ENCODE measurements around the gene KRTAP10-7. TPM values are rescaled to one million over a fixed set of nuclear protein-coding genes. Genes with fewer than 3 reads are reported as not detected.
"Not testable (repeated sequence)": the region's sequence is repeated elsewhere in the genome, so short reads cannot be mapped to it uniquely, and the experiment has no call there.

KRTAP10-7 gene
- polyA plus RNA-seq, 2 donors, result not detected

DNA sequence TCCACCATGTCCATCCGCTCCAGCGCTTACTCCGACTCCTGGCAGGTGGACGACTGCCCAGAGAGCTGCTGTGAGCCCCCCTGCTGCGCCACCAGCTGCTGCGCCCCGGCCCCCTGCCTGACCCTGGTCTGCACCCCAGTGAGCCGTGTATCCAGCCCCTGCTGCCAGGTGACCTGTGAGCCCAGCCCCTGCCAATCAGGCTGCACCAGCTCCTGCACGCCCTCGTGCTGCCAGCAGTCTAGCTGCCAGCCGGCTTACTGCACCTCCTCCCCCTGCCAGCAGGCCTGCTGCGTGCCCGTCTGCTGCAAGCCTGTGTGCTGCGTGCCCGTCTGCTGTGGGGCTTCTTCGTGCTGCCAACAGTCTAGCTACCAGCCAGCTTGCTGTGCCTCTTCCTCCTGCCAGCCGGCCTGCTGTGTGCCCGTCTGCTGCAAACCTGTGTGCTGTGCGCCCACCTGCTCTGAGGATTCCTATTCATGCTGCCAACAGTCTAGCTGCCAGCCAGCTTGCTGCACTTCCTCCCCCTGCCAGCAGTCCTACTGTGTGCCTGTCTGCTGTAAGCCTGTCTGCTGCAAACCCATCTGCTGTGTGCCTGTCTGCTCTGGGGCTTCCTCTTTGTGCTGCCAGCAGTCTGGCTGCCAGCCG is 26.9 kb downstream of the KRTAP10-7 start:
- not testable (repeated sequence) for H3K27ac ChIP-seq (ENCODE audit: low read depth in 2 of 2, low read length in 1 of 2); H3K9me3 ChIP-seq (ENCODE audit: control insufficient read depth in 2 of 2, insufficient read depth in 1 of 2, low read depth in 1 of 2, low read length in 1 of 2); H3K27me3 ChIP-seq (ENCODE audit: control insufficient read depth in 1 of 2, insufficient read depth in 2 of 2, low read length in 2 of 2); H3K4me1 ChIP-seq (ENCODE audit: control insufficient read depth in 2 of 2, insufficient read depth in 2 of 2, low read length in 1 of 2); H3K36me3 ChIP-seq (ENCODE audit: control insufficient read depth in 2 of 2, insufficient read depth in 2 of 2, low read length in 1 of 2); H3K4me3 ChIP-seq (ENCODE audit: low read depth in 1 of 2, low read length in 2 of 2)
- 68 to 86% methylated on average over 13 to 20 of the region's 20 CpGs for WGBS, 2 donors

GRCh38 chr21:44627831-44628233 is 27.4 kb downstream of the KRTAP10-7 start:
- H3K9me3 ChIP-seq (ENCODE audit: control insufficient read depth in 2 of 2, insufficient read depth in 1 of 2, low read depth in 1 of 2, low read length in 1 of 2); H3K27ac ChIP-seq (ENCODE audit: low read depth in 2 of 2, low read length in 1 of 2); H3K4me1 ChIP-seq (ENCODE audit: control insufficient read depth in 2 of 2, insufficient read depth in 2 of 2, low read length in 1 of 2); H3K36me3 ChIP-seq (ENCODE audit: control insufficient read depth in 2 of 2, insufficient read depth in 2 of 2, low read length in 1 of 2); H3K27me3 ChIP-seq (ENCODE audit: control insufficient read depth in 1 of 2, insufficient read depth in 2 of 2, low read length in 2 of 2); H3K4me3 ChIP-seq (ENCODE audit: low read depth in 1 of 2, low read length in 2 of 2): not testable (repeated sequence)
- 38 to 62% methylated on average over 14 to 15 of the region's 15 CpGs for WGBS, 2 donors

- peaks cover 0 to 3% of the 10 kb centered on the region in 2 donors for H3K9me3 ChIP-seq (ENCODE audit: control insufficient read depth in 2 of 2, insufficient read depth in 1 of 2, low read depth in 1 of 2, low read length in 1 of 2)
- H3K4me3 ChIP-seq (ENCODE audit: low read depth in 1 of 2, low read length in 2 of 2), result no peak overlapping the region
- no peak overlapping the region for H3K27ac ChIP-seq (ENCODE audit: low read depth in 2 of 2, low read length in 1 of 2)
- no peaks in the 10 kb centered on the region for H3K36me3 ChIP-seq (ENCODE audit: control insufficient read depth in 2 of 2, insufficient read depth in 2 of 2, low read length in 1 of 2)
- H3K27me3 ChIP-seq (ENCODE audit: control insufficient read depth in 1 of 2, insufficient read depth in 2 of 2, low read length in 2 of 2), result no peaks in the 10 kb centered on the region
- whole genome bisulfite sequencing, 2 donors, result 76 to 82% methylated on average over 18 of the region's 18 CpGs
- peaks cover 0 to 2% of the 10 kb centered on the region in 2 donors for H3K4me1 ChIP-seq (ENCODE audit: control insufficient read depth in 2 of 2, insufficient read depth in 2 of 2, low read length in 1 of 2)
Observed at GRCh38 chr21:44628707-44629391, 28.5 kb downstream of the KRTAP10-7 start.

DNA sequence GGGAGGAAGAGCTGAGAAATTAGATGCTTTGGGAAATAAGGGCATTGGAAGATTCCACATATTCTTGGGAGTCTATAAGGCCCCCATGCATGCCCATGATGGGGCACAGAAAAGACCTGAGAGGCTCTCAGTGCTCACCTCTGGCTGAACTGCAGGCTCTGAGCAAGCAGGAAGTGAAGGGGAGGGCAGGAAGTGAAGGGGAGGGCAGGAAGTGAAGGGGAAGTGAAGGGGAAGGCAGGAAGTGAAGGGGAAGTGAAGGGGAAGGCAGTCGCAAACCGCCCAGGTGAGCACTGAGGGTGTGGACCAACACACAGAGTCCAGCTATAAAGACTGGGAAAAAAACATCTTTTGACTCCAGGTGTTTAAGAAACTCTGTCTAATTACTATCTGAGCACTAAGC is 30.0 kb downstream of the KRTAP10-7 start:
- Histone ChIP-seq H3K27me3 (ENCODE audit: control insufficient read depth in 1 of 2, insufficient read depth in 2 of 2, low read length in 2 of 2) (no peaks in the 10 kb centered on the region), H3K4me1 (ENCODE audit: control insufficient read depth in 2 of 2, insufficient read depth in 2 of 2, low read length in 1 of 2) (peaks cover 0 to 2% of the 10 kb centered on the region in 2 donors), H3K4me3 (ENCODE audit: low read depth in 1 of 2, low read length in 2 of 2) (no peak overlapping the region), H3K9me3 (ENCODE audit: control insufficient read depth in 2 of 2, insufficient read depth in 1 of 2, low read depth in 1 of 2, low read length in 1 of 2) (peaks cover 0 to 3% of the 10 kb centered on the region in 2 donors), H3K36me3 (ENCODE audit: control insufficient read depth in 2 of 2, insufficient read depth in 2 of 2, low read length in 1 of 2) (no peaks in the 10 kb centered on the region), H3K27ac (ENCODE audit: low read depth in 2 of 2, low read length in 1 of 2) (no peak overlapping the region)
- 74 to 84% methylated on average over 2 of the region's 2 CpGs for WGBS, 2 donors

DNA sequence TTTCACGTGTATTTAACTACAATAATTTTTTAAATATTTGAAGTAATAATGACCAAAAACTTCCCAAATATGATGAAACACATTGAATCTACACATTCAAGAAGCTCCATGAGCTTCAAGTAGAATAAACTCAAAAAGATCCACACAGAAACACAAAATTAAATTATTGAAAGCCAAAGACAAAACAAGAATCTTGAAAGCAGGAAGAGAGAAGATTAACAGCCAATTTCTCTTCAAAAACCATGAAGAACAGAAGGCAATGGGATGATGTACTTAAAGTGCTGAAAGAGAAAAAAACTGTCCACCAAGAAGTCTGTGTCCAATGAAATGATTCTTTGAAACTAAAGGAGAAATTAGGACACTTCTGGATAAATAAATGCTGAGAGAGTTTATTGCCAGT is 31.7 kb downstream of the KRTAP10-7 start:
- Histone ChIP-seq H3K27ac (ENCODE audit: low read depth in 2 of 2, low read length in 1 of 2) (no peak overlapping the region), H3K4me1 (ENCODE audit: control insufficient read depth in 2 of 2, insufficient read depth in 2 of 2, low read length in 1 of 2) (peaks cover 0 to 2% of the 10 kb centered on the region in 2 donors), H3K9me3 (ENCODE audit: control insufficient read depth in 2 of 2, insufficient read depth in 1 of 2, low read depth in 1 of 2, low read length in 1 of 2) (peaks cover 0 to 3% of the 10 kb centered on the region in 2 donors), H3K4me3 (ENCODE audit: low read depth in 1 of 2, low read length in 2 of 2) (no peak overlapping the region), H3K36me3 (ENCODE audit: control insufficient read depth in 2 of 2, insufficient read depth in 2 of 2, low read length in 1 of 2) (no peaks in the 10 kb centered on the region), H3K27me3 (ENCODE audit: control insufficient read depth in 1 of 2, insufficient read depth in 2 of 2, low read length in 2 of 2) (peaks cover 0 to 5% of the 10 kb centered on the region in 2 donors)
- 88 to 89% methylated on average over 1 of the region's 1 CpG for WGBS, 2 donors

GRCh38 chr21:44636209-44637017 is 36.0 kb downstream of the KRTAP10-7 start:
- Histone ChIP-seq H3K9me3 (ENCODE audit: control insufficient read depth in 2 of 2, insufficient read depth in 1 of 2, low read depth in 1 of 2, low read length in 1 of 2) (no peaks in the 10 kb centered on the region), H3K27ac (ENCODE audit: low read depth in 2 of 2, low read length in 1 of 2) (no peak overlapping the region), H3K36me3 (ENCODE audit: control insufficient read depth in 2 of 2, insufficient read depth in 2 of 2, low read length in 1 of 2) (no peaks in the 10 kb centered on the region), H3K27me3 (ENCODE audit: control insufficient read depth in 1 of 2, insufficient read depth in 2 of 2, low read length in 2 of 2) (peaks cover 0 to 5% of the 10 kb centered on the region in 2 donors), H3K4me1 (ENCODE audit: control insufficient read depth in 2 of 2, insufficient read depth in 2 of 2, low read length in 1 of 2) (no peaks in the 10 kb centered on the region), H3K4me3 (ENCODE audit: low read depth in 1 of 2, low read length in 2 of 2) (no peak overlapping the region)
- 76 to 84% methylated on average over 15 of the region's 15 CpGs for WGBS, 2 donors

DNA sequence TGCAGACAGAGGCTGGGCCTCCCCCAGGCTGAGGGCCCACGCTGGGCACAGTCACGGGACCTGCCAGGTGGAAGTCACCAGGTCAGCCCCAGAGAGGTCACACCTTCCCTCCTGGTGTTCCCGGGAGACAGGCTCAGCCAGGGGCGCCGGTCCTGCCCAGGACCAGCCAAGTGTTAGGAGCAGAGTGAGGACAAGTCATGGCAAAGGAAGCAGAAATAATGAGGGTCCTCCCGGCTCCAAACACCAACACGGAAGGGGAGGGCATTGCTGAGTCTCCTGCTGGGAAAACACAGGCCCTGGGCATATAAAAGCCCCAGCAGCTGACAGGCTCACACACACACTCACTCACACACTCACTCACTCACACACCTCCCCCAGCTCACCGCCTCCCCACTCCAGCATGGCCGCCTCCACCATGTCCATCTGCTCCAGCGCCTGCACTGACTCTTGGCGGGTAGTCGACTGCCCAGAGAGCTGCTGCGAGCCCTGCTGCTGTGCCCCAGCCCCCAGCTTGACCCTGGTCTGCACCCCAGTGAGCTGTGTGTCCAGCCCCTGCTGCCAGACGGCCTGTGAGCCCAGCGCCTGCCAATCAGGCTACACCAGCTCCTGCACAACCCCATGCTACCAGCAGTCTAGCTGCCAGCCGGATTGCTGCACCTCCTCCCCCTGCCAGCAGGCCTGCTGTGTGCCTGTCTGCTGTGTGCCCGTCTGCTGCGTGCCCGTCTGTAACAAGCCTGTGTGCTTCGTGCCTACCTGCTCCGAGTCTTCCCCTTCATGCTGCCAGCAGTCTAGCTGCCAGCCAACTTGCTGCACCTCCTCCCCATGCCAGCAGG is 36.8 kb downstream of the KRTAP10-7 start, which contains the start of gene KRTAP10-10:
Gene KRTAP10-10 (plus strand): TSS at position 339 of the 833 bp plus-strand sequence. CDS start 62 bp downstream, at position 401.
- H3K4me1 ChIP-seq (ENCODE audit: control insufficient read depth in 2 of 2, insufficient read depth in 2 of 2, low read length in 1 of 2), result no peaks in the 10 kb centered on the region
- no peak within 1 kb of the TSS for H3K27ac ChIP-seq (ENCODE audit: low read depth in 2 of 2, low read length in 1 of 2)
- 49 to 50% methylated on average over 17 to 21 of the region's 21 CpGs for WGBS, 2 donors

GRCh38 chr21:44637851-44638348 is 37.5 kb downstream of the KRTAP10-7 start:
- H3K4me3 ChIP-seq (ENCODE audit: low read depth in 1 of 2, low read length in 2 of 2); H3K4me1 ChIP-seq (ENCODE audit: control insufficient read depth in 2 of 2, insufficient read depth in 2 of 2, low read length in 1 of 2); H3K27ac ChIP-seq (ENCODE audit: low read depth in 2 of 2, low read length in 1 of 2); H3K27me3 ChIP-seq (ENCODE audit: control insufficient read depth in 1 of 2, insufficient read depth in 2 of 2, low read length in 2 of 2); H3K36me3 ChIP-seq (ENCODE audit: control insufficient read depth in 2 of 2, insufficient read depth in 2 of 2, low read length in 1 of 2); H3K9me3 ChIP-seq (ENCODE audit: control insufficient read depth in 2 of 2, insufficient read depth in 1 of 2, low read depth in 1 of 2, low read length in 1 of 2): not testable (repeated sequence)
- 64 to 65% methylated on average over 8 to 12 of the region's 12 CpGs for WGBS, 2 donors

More for the DNA sequence above, 36.8 kb downstream of the KRTAP10-7 start, which contains the start of gene KRTAP10-10:
- Histone ChIP-seq H3K4me3 (ENCODE audit: low read depth in 1 of 2, low read length in 2 of 2) (no peak within 1 kb of the TSS), H3K27me3 (ENCODE audit: control insufficient read depth in 1 of 2, insufficient read depth in 2 of 2, low read length in 2 of 2) (peaks cover 0 to 5% of the 10 kb centered on the region in 2 donors), H3K36me3 (ENCODE audit: control insufficient read depth in 2 of 2, insufficient read depth in 2 of 2, low read length in 1 of 2) (no peaks in the 10 kb centered on the region), H3K9me3 (ENCODE audit: control insufficient read depth in 2 of 2, insufficient read depth in 1 of 2, low read depth in 1 of 2, low read length in 1 of 2) (no peaks in the 10 kb centered on the region)
